ENCODE measurements around the gene PRTG.

DNA sequence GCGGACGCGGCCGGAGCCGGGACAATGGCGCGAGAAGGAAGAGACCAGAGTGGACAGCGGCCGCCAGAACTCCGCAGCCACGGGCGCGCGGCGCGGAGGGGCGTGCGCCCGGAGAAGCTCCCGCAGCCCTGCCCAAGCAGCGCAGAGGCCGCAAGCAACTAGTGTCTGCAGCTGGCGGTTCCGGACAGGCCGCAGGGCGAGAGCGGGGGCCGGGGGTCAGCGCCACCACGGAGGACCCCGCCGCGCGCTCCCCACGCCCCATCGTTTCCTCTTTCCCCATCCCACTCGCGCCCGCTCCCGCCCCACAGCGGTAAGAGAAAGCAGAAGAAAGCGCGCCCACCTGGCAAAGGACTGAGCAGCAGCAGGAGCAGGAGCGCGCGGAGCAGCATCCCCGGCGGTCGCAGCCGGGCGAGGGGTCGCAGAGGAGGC, 440 bp downstream of the PRTG start:
- TF ChIP-seq CTCF (IDR thresholded peaks at IDR 0.05) = no peak
- TF ChIP-seq EZH2phosphoT487 (IDR thresholded peaks at IDR 0.05) = no peak
- no peak for TF ChIP-seq EZH2 (IDR thresholded peaks at IDR 0.05)
